ENCODE results near the gene COL24A1.
"Not testable (repeated sequence)": the region's sequence is repeated elsewhere in the genome, so short reads cannot be mapped to it uniquely, and the experiment has no call there.

COL24A1 gene

GRCh38 chr1:86104606-86105532 lies 51.7 kb downstream of the COL24A1 start:
- in situ Hi-C loops (cut with HindIII; ENCODE audit: low pct_ligation_motif_present, low pct_unique_long_range_greater_than_20kb, low sequenced_read_pairs): no loop called here
- DNase-seq: no peak

- in situ Hi-C loops (cut with HindIII; ENCODE audit: low pct_ligation_motif_present, low pct_unique_long_range_greater_than_20kb, low sequenced_read_pairs): no loop called here
- DNase-seq: no peak
Observed at GRCh38 chr1:86101616-86102015, 55.0 kb downstream of the COL24A1 start.

GRCh38 chr1:86100401-86100800 lies 56.2 kb downstream of the COL24A1 start:
- in situ Hi-C loops (cut with HindIII; ENCODE audit: low pct_ligation_motif_present, low pct_unique_long_range_greater_than_20kb, low sequenced_read_pairs): no loop called here
- DNase-seq: no peak

GRCh38 chr1:86089765-86090164 lies 66.8 kb downstream of the COL24A1 start:
- in situ Hi-C loops (cut with HindIII; ENCODE audit: low pct_ligation_motif_present, low pct_unique_long_range_greater_than_20kb, low sequenced_read_pairs): no loop called here
- no peak for DNase-seq

- no peak for DNase-seq
- in situ Hi-C loops (cut with HindIII; ENCODE audit: low pct_ligation_motif_present, low pct_unique_long_range_greater_than_20kb, low sequenced_read_pairs): no loop called here
Observed at GRCh38 chr1:86085741-86086409, 70.7 kb downstream of the COL24A1 start.

- in situ Hi-C loops (cut with HindIII; ENCODE audit: low pct_ligation_motif_present, low pct_unique_long_range_greater_than_20kb, low sequenced_read_pairs): no loop called here
- DNase-seq: no peak
Observed at GRCh38 chr1:86084998-86085397, 71.6 kb downstream of the COL24A1 start.

- peak; percentile 6 for DNase-seq
- in situ Hi-C loops (cut with HindIII; ENCODE audit: low pct_ligation_motif_present, low pct_unique_long_range_greater_than_20kb, low sequenced_read_pairs): no loop called here
Observed at GRCh38 chr1:86082183-86082582, 74.4 kb downstream of the COL24A1 start.

GRCh38 chr1:86072474-86072873 lies 84.1 kb downstream of the COL24A1 start:
- in situ Hi-C loops (cut with HindIII; ENCODE audit: low pct_ligation_motif_present, low pct_unique_long_range_greater_than_20kb, low sequenced_read_pairs); DNase-seq: not testable (repeated sequence)

- DNase-seq; in situ Hi-C loops (cut with HindIII; ENCODE audit: low pct_ligation_motif_present, low pct_unique_long_range_greater_than_20kb, low sequenced_read_pairs): not testable (repeated sequence)
Observed at GRCh38 chr1:86071870-86072269, 84.7 kb downstream of the COL24A1 start.

GRCh38 chr1:86069757-86070145 lies 86.8 kb downstream of the COL24A1 start:
- in situ Hi-C loops (cut with HindIII; ENCODE audit: low pct_ligation_motif_present, low pct_unique_long_range_greater_than_20kb, low sequenced_read_pairs): no loop called here
- DNase-seq: no peak

- in situ Hi-C loops (cut with HindIII; ENCODE audit: low pct_ligation_motif_present, low pct_unique_long_range_greater_than_20kb, low sequenced_read_pairs): no loop called here
- no peak for DNase-seq
Observed at GRCh38 chr1:86068841-86069756, 87.5 kb downstream of the COL24A1 start.

GRCh38 chr1:86068271-86068721 lies 88.3 kb downstream of the COL24A1 start:
- in situ Hi-C loops (cut with HindIII; ENCODE audit: low pct_ligation_motif_present, low pct_unique_long_range_greater_than_20kb, low sequenced_read_pairs): no loop called here
- DNase-seq: no peak

GRCh38 chr1:86067626-86068025 lies 88.9 kb downstream of the COL24A1 start:
- DNase-seq: no peak
- in situ Hi-C loops (cut with HindIII; ENCODE audit: low pct_ligation_motif_present, low pct_unique_long_range_greater_than_20kb, low sequenced_read_pairs): no loop called here

GRCh38 chr1:86064899-86065298 lies 91.7 kb downstream of the COL24A1 start:
- in situ Hi-C loops (cut with HindIII; ENCODE audit: low pct_ligation_motif_present, low pct_unique_long_range_greater_than_20kb, low sequenced_read_pairs): no loop called here
- no peak for DNase-seq

- no peak for DNase-seq
- in situ Hi-C loops (cut with HindIII; ENCODE audit: low pct_ligation_motif_present, low pct_unique_long_range_greater_than_20kb, low sequenced_read_pairs): no loop called here
Observed at GRCh38 chr1:86063721-86064120, 92.9 kb downstream of the COL24A1 start.

- in situ Hi-C loops (cut with HindIII; ENCODE audit: low pct_ligation_motif_present, low pct_unique_long_range_greater_than_20kb, low sequenced_read_pairs): no loop called here
- no peak for DNase-seq
Observed at GRCh38 chr1:86062453-86062852, 94.1 kb downstream of the COL24A1 start.

GRCh38 chr1:86061551-86061990 lies 95.0 kb downstream of the COL24A1 start:
- no peak for DNase-seq
- in situ Hi-C loops (cut with HindIII; ENCODE audit: low pct_ligation_motif_present, low pct_unique_long_range_greater_than_20kb, low sequenced_read_pairs): no loop called here

GRCh38 chr1:86054396-86054795 lies 102.2 kb downstream of the COL24A1 start:
- no peak for DNase-seq
- in situ Hi-C loops (cut with HindIII; ENCODE audit: low pct_ligation_motif_present, low pct_unique_long_range_greater_than_20kb, low sequenced_read_pairs): no loop called here

Data from ACHN (cell line).